Stimulated activated CD4-positive, alpha-beta T cell treated with anti-CD3 and anti-CD28 coated beads, Interleukin-1b, Interleukin-23, amount 100 ng/mL, for 48 hours (primary cell): ENCODE measurements around the gene CAST.
A peak's percentile ranks its signal among the peaks of the same experiment; 100 is the strongest.

Source experiments
- DNase-seq: peaks from one replicate; pipeline ENCODE4 v3.0.0-alpha.2; 2020

CAST gene

GRCh38 chr5:96714951-96715451 is 52.8 kb downstream of the CAST start:
- DNase-seq: peak; percentile 17

- no peak for DNase-seq
Observed at GRCh38 chr5:96716007-96716406, 53.8 kb downstream of the CAST start.

- no peak for DNase-seq
Observed at GRCh38 chr5:96716716-96717115, 54.5 kb downstream of the CAST start.

- no peak for DNase-seq
Observed at GRCh38 chr5:96717874-96718273, 55.7 kb downstream of the CAST start.

GRCh38 chr5:96718635-96719077 is 56.5 kb downstream of the CAST start:
- no peak for DNase-seq

- no peak for DNase-seq
Observed at GRCh38 chr5:96720408-96720807, 58.2 kb downstream of the CAST start.

GRCh38 chr5:96721351-96721977 is 59.3 kb downstream of the CAST start:
- no peak for DNase-seq

GRCh38 chr5:96725257-96725656 is 63.1 kb downstream of the CAST start:
- no peak for DNase-seq

GRCh38 chr5:96726802-96727201 is 64.6 kb downstream of the CAST start:
- DNase-seq: no peak

GRCh38 chr5:96729156-96729555 is 67.0 kb downstream of the CAST start:
- no peak for DNase-seq

GRCh38 chr5:96730586-96730985 is 68.4 kb downstream of the CAST start:
- DNase-seq: no peak

- DNase-seq: no peak
Observed at GRCh38 chr5:96733771-96734500, 71.8 kb downstream of the CAST start.

- no peak for DNase-seq
Observed at GRCh38 chr5:96734871-96735325, 72.7 kb downstream of the CAST start.

GRCh38 chr5:96736937-96737336 is 74.8 kb downstream of the CAST start:
- no peak for DNase-seq

GRCh38 chr5:96741106-96741505 is 78.9 kb downstream of the CAST start:
- DNase-seq: no peak

GRCh38 chr5:96741891-96742309 is 79.7 kb downstream of the CAST start:
- no peak for DNase-seq

GRCh38 chr5:96742538-96742937 is 80.4 kb downstream of the CAST start:
- DNase-seq: no peak

GRCh38 chr5:96743065-96743768 is 81.0 kb downstream of the CAST start:
- no peak for DNase-seq

GRCh38 chr5:96743805-96744204 is 81.6 kb downstream of the CAST start:
- DNase-seq: no peak

- DNase-seq: peak; percentile 6
Observed at GRCh38 chr5:96744218-96744617, 82.0 kb downstream of the CAST start.

- DNase-seq: no peak
Observed at GRCh38 chr5:96745025-96745424, 82.8 kb downstream of the CAST start.

- DNase-seq: no peak
Observed at GRCh38 chr5:96745844-96746531, 83.8 kb downstream of the CAST start.

GRCh38 chr5:96747720-96748119 is 85.5 kb downstream of the CAST start:
- no peak for DNase-seq
